ENCODE data around the gene RFTN2. TPM values are rescaled to one million over a fixed set of nuclear protein-coding genes. Genes with fewer than 3 reads are reported as not detected.

The RFTN2 gene
- total RNA-seq, 4 donors from 2014 or later = 5.0 to 7.4 (median 6.1) TPM

- no peak overlapping the region for H3K4me3 ChIP-seq
- intact Hi-C loops (cut with DNase I) = no loop called here
- WGBS = 80% methylated on average over 3 of the region's 3 CpGs
- no peak overlapping the region for H3K27ac ChIP-seq (replicated peaks in 1 of 4)
- peaks cover 0 to 20% (median 5%) of the 10 kb centered on the region in 4 donors for H3K36me3 ChIP-seq
- H3K9me3 ChIP-seq = no peaks in the 10 kb centered on the region
- no peaks in the 10 kb centered on the region for H3K4me1 ChIP-seq
- DNase-seq (ENCODE audit: extremely low spot score) = no peak
- no peaks in the 10 kb centered on the region for H3K27me3 ChIP-seq
- TF ChIP-seq EP300 (IDR thresholded peaks at IDR 0.05) (no peak), CTCF (IDR thresholded peaks at IDR 0.05) (no peak), POLR2A (IDR thresholded peaks at IDR 0.05; ENCODE audit: low read depth) (no peak), POLR2AphosphoS5 (IDR thresholded peaks at IDR 0.05) (no peak)
Measured at GRCh38 chr2:197614532-197614931, 60.9 kb downstream of the RFTN2 start.

GRCh38 chr2:197613509-197613987 lies 61.8 kb downstream of the RFTN2 start:
- intact Hi-C loops (cut with DNase I) = no loop called here
- Histone ChIP-seq H3K4me3 (no peak overlapping the region), H3K9me3 (no peaks in the 10 kb centered on the region), H3K27me3 (no peaks in the 10 kb centered on the region), H3K4me1 (no peaks in the 10 kb centered on the region), H3K36me3 (peaks cover 0 to 20% (median 5%) of the 10 kb centered on the region in 4 donors), H3K27ac (replicated peaks in 1 of 4) (no peak overlapping the region)
- TF ChIP-seq POLR2A (IDR thresholded peaks at IDR 0.05; ENCODE audit: low read depth) (no peak), CTCF (IDR thresholded peaks at IDR 0.05) (no peak), EP300 (IDR thresholded peaks at IDR 0.05) (no peak), POLR2AphosphoS5 (IDR thresholded peaks at IDR 0.05) (no peak)
- DNase-seq (ENCODE audit: extremely low spot score) = no peak
- 22% methylated on average over 1 of the region's 1 CpG for WGBS

GRCh38 chr2:197606180-197606579 lies 69.2 kb downstream of the RFTN2 start:
- DNase-seq (ENCODE audit: extremely low spot score) = no peak
- intact Hi-C loops (cut with DNase I) = no loop called here
- Histone ChIP-seq H3K9me3 (no peaks in the 10 kb centered on the region), H3K36me3 (no peaks in the 10 kb centered on the region), H3K4me1 (no peaks in the 10 kb centered on the region), H3K27ac (replicated peaks in 1 of 4) (no peak overlapping the region), H3K4me3 (no peak overlapping the region), H3K27me3 (no peaks in the 10 kb centered on the region)
- no peak for TF ChIP-seq POLR2AphosphoS5 (IDR thresholded peaks at IDR 0.05)
- no peak for TF ChIP-seq POLR2A (IDR thresholded peaks at IDR 0.05; ENCODE audit: low read depth)
- no peak for TF ChIP-seq CTCF (IDR thresholded peaks at IDR 0.05)
- no peak for TF ChIP-seq EP300 (IDR thresholded peaks at IDR 0.05)
- 93% methylated on average over 2 of the region's 2 CpGs for WGBS

- Histone ChIP-seq H3K4me3 (no peak overlapping the region), H3K36me3 (no peaks in the 10 kb centered on the region), H3K27ac (replicated peaks in 1 of 4) (no peak overlapping the region), H3K4me1 (peaks cover 0 to 8% (median 2%) of the 10 kb centered on the region in 4 donors), H3K9me3 (no peaks in the 10 kb centered on the region), H3K27me3 (no peaks in the 10 kb centered on the region)
- DNase-seq (ENCODE audit: extremely low spot score) = peak; percentile 29
- TF ChIP-seq CTCF (IDR thresholded peaks at IDR 0.05) (no peak), POLR2AphosphoS5 (IDR thresholded peaks at IDR 0.05) (no peak), POLR2A (IDR thresholded peaks at IDR 0.05; ENCODE audit: low read depth) (no peak), EP300 (IDR thresholded peaks at IDR 0.05) (no peak)
- intact Hi-C loops (cut with DNase I) = no loop called here
- 38% methylated on average over 1 of the region's 1 CpG for WGBS
Measured at GRCh38 chr2:197604117-197604860, 71.1 kb downstream of the RFTN2 start.

All from esophagus muscularis mucosa (tissue), 4 donors.